GM21737 (cell line): Measurements from ENCODE around the gene PCDH9.

ENCODE experiments used
- ATAC-seq: cut with Tn5 transposase; IDR thresholded peaks from one replicate; pipeline ENCODE4 v1.9.1; 2021; ENCODE audit warnings: mild to moderate bottlenecking, moderate library complexity; ENCODE audit not compliant: unreplicated experiment

Gene PCDH9

GRCh38 chr13:67048821-67049150 is 181.3 kb downstream of the PCDH9 start:
- no peak for ATAC-seq

- peak; percentile 94 for ATAC-seq
Measured at GRCh38 chr13:67048084-67048820, 181.9 kb downstream of the PCDH9 start.

- no peak for ATAC-seq
Measured at GRCh38 chr13:67045357-67045756, 184.8 kb downstream of the PCDH9 start.

- no peak for ATAC-seq
Measured at GRCh38 chr13:67043901-67044300, 186.2 kb downstream of the PCDH9 start.

GRCh38 chr13:67042556-67042955 is 187.6 kb downstream of the PCDH9 start:
- no peak for ATAC-seq

- no peak for ATAC-seq
Measured at GRCh38 chr13:67036699-67037457, 193.3 kb downstream of the PCDH9 start.

- ATAC-seq, result no peak
Measured at GRCh38 chr13:67033170-67033569, 197.0 kb downstream of the PCDH9 start.

GRCh38 chr13:67023130-67023876 is 206.8 kb downstream of the PCDH9 start:
- no peak for ATAC-seq

GRCh38 chr13:67018775-67019174 is 211.4 kb downstream of the PCDH9 start:
- ATAC-seq, result no peak

GRCh38 chr13:67017276-67017675 is 212.9 kb downstream of the PCDH9 start:
- no peak for ATAC-seq

- ATAC-seq, result no peak
Measured at GRCh38 chr13:67015976-67016600, 214.0 kb downstream of the PCDH9 start.

- no peak for ATAC-seq
Measured at GRCh38 chr13:67014399-67014798, 215.7 kb downstream of the PCDH9 start.

- ATAC-seq, result no peak
Measured at GRCh38 chr13:67013709-67014108, 216.4 kb downstream of the PCDH9 start.

GRCh38 chr13:67008075-67008668 is 222.0 kb downstream of the PCDH9 start:
- no peak for ATAC-seq

GRCh38 chr13:67004511-67004910 is 225.6 kb downstream of the PCDH9 start:
- no peak for ATAC-seq

GRCh38 chr13:67003743-67004142 is 226.4 kb downstream of the PCDH9 start:
- ATAC-seq, result no peak

- no peak for ATAC-seq
Measured at GRCh38 chr13:67001363-67001762, 228.8 kb downstream of the PCDH9 start.

GRCh38 chr13:66996503-66996902 is 233.6 kb downstream of the PCDH9 start:
- no peak for ATAC-seq

- ATAC-seq, result peak; percentile 72
Measured at GRCh38 chr13:66995203-66995611, 234.9 kb downstream of the PCDH9 start.

GRCh38 chr13:66994517-66995202 is 235.5 kb downstream of the PCDH9 start:
- peak; percentile 52 for ATAC-seq
